ENCODE measurements around the gene TMEM63C. TPM values are rescaled to one million over a fixed set of nuclear protein-coding genes. Genes with fewer than 3 reads are reported as not detected.

The TMEM63C gene
- polyA plus RNA-seq, 1 donor from 2014 or later = 11.1 TPM

GRCh38 chr14:77145975-77146740 is 35.4 kb upstream of the TMEM63C start:
- peaks cover 33% of the 10 kb centered on the region for H3K27me3 ChIP-seq (ENCODE audit: insufficient read depth, low read depth, low read length)
- TF ChIP-seq RAD21 (conservative IDR thresholded peaks at IDR 0.05) (no peak), POLR2AphosphoS5 (IDR thresholded peaks at IDR 0.05) (no peak), SMC3 (conservative IDR thresholded peaks at IDR 0.05; ENCODE audit: poor library complexity) (no peak), CTCF (IDR thresholded peaks at IDR 0.05; ENCODE audit: poor library complexity, severe bottlenecking) (no peak), EP300 (conservative IDR thresholded peaks at IDR 0.05; ENCODE audit: poor library complexity, severe bottlenecking) (no peak)
- H4K20me1 ChIP-seq (ENCODE audit: insufficient read depth) = no peaks in the 10 kb centered on the region
- H3K27ac ChIP-seq (ENCODE audit: low read length) = no peak overlapping the region
- no peaks in the 10 kb centered on the region for H3K9me3 ChIP-seq (ENCODE audit: low read length)
- H3F3A ChIP-seq (ENCODE audit: insufficient read depth, low read length, poor library complexity, severe bottlenecking) = no peaks in the 10 kb centered on the region
- H3K4me3 ChIP-seq (ENCODE audit: low read length) = no peak overlapping the region
- H3K9me2 ChIP-seq (ENCODE audit: insufficient read depth, low read length) = no peaks in the 10 kb centered on the region
- no peak overlapping the region for H3K4me2 ChIP-seq (ENCODE audit: low read length)
- H2AFZ ChIP-seq (ENCODE audit: low read depth, low read length) = no peak overlapping the region
- H3K36me3 ChIP-seq (ENCODE audit: insufficient read depth, low read length) = no peaks in the 10 kb centered on the region
- no peaks in the 10 kb centered on the region for H3K79me2 ChIP-seq (replicated peaks; ENCODE audit: insufficient read depth, low read length)
- no peak overlapping the region for H3K9ac ChIP-seq (ENCODE audit: low read length)

GRCh38 chr14:77148510-77149231 is 32.9 kb upstream of the TMEM63C start:
- H3K9ac ChIP-seq (ENCODE audit: low read length) = no peak overlapping the region
- no peak overlapping the region for H3K27ac ChIP-seq (ENCODE audit: low read length)
- no peak overlapping the region for H3K4me2 ChIP-seq (ENCODE audit: low read length)
- peaks cover 17% of the 10 kb centered on the region for H3K27me3 ChIP-seq (ENCODE audit: insufficient read depth, low read depth, low read length)
- TF ChIP-seq EP300 (conservative IDR thresholded peaks at IDR 0.05; ENCODE audit: poor library complexity, severe bottlenecking) (no peak), CTCF (IDR thresholded peaks at IDR 0.05; ENCODE audit: poor library complexity, severe bottlenecking) (no peak), EZH2 (IDR thresholded peaks at IDR 0.05; ENCODE audit: borderline replicate concordance, insufficient read depth, low read length, poor library complexity, severe bottlenecking) (no peak), MXI1 (conservative IDR thresholded peaks at IDR 0.05; ENCODE audit: poor library complexity, severe bottlenecking) (no peak), SMC3 (conservative IDR thresholded peaks at IDR 0.05; ENCODE audit: poor library complexity) (no peak), TAF1 (IDR thresholded peaks at IDR 0.05; ENCODE audit: low read depth) (no peak), REST (IDR thresholded peaks at IDR 0.05; ENCODE audit: borderline replicate concordance) (no peak), POLR2AphosphoS5 (IDR thresholded peaks at IDR 0.05) (no peak), RAD21 (conservative IDR thresholded peaks at IDR 0.05) (no peak)
- H2AFZ ChIP-seq (ENCODE audit: low read depth, low read length) = no peak overlapping the region
- H3F3A ChIP-seq (ENCODE audit: insufficient read depth, low read length, poor library complexity, severe bottlenecking) = no peaks in the 10 kb centered on the region
- no peak overlapping the region for H3K4me3 ChIP-seq (ENCODE audit: low read length)
- no peaks in the 10 kb centered on the region for H3K9me3 ChIP-seq (ENCODE audit: low read length)
- H3K9me2 ChIP-seq (ENCODE audit: insufficient read depth, low read length) = no peaks in the 10 kb centered on the region
- no peaks in the 10 kb centered on the region for H3K79me2 ChIP-seq (replicated peaks; ENCODE audit: insufficient read depth, low read length)
- no peaks in the 10 kb centered on the region for H4K20me1 ChIP-seq (ENCODE audit: insufficient read depth)
- no peaks in the 10 kb centered on the region for H3K36me3 ChIP-seq (ENCODE audit: insufficient read depth, low read length)

Measured in neural cell (in vitro differentiated cells).